GM21526 (cell line): ENCODE data around the gene KPNA6.
"Not testable (repeated sequence)": the region's sequence is repeated elsewhere in the genome, so short reads cannot be mapped to it uniquely, and the experiment has no call there.

Experiments used
- ATAC-seq: cut with Tn5 transposase; IDR thresholded peaks from one replicate; pipeline ENCODE4 v1.9.1; 2021; ENCODE audit warnings: moderate library complexity; ENCODE audit not compliant: unreplicated experiment, low FRiP score

The KPNA6 gene

GRCh38 chr1:32107742-32108661 is at the start of gene KPNA6:
KPNA6 (plus strand) TSS chr1:32108056; CDS start chr1:32108131, 75 bp downstream.
- ATAC-seq: peak; percentile 68

GRCh38 chr1:32060914-32061313 is 46.9 kb upstream of the KPNA6 start:
- ATAC-seq: no peak

- no peak for ATAC-seq
Observed at GRCh38 chr1:32062867-32063230, 45.0 kb upstream of the KPNA6 start.

GRCh38 chr1:32063261-32063681 is 44.6 kb upstream of the KPNA6 start:
- no peak for ATAC-seq

- not testable (repeated sequence) for ATAC-seq
Observed at GRCh38 chr1:32065613-32066488, 42.0 kb upstream of the KPNA6 start.

GRCh38 chr1:32066489-32066873 is 41.4 kb upstream of the KPNA6 start:
- ATAC-seq: no peak

GRCh38 chr1:32068957-32069588 is 38.8 kb upstream of the KPNA6 start:
- ATAC-seq: no peak

GRCh38 chr1:32071758-32072621 is 35.9 kb upstream of the KPNA6 start:
- no peak for ATAC-seq

GRCh38 chr1:32072622-32073298 is 35.1 kb upstream of the KPNA6 start, which contains the start of gene TMEM39B:
TMEM39B (plus strand) TSS chr1:32072939; CDS start chr1:32073048, 109 bp downstream.
- peak; percentile 78 for ATAC-seq

- ATAC-seq: no peak
Observed at GRCh38 chr1:32073299-32074229, 34.3 kb upstream of the KPNA6 start.

- ATAC-seq: no peak
Observed at GRCh38 chr1:32074841-32075240, 33.0 kb upstream of the KPNA6 start.

GRCh38 chr1:32077451-32077850 is 30.4 kb upstream of the KPNA6 start:
- no peak for ATAC-seq

- no peak for ATAC-seq
Observed at GRCh38 chr1:32082022-32082421, 25.8 kb upstream of the KPNA6 start.

- not testable (repeated sequence) for ATAC-seq
Observed at GRCh38 chr1:32086381-32086780, 21.5 kb upstream of the KPNA6 start.

GRCh38 chr1:32091176-32091575 is 16.7 kb upstream of the KPNA6 start:
- no peak for ATAC-seq

- ATAC-seq: no peak
Observed at GRCh38 chr1:32091591-32091990, 16.3 kb upstream of the KPNA6 start.

GRCh38 chr1:32094746-32095521 is 12.9 kb upstream of the KPNA6 start:
- no peak for ATAC-seq
